COR-L47 (cell line): Measurements from ENCODE around the gene ATOSB.

ENCODE experiments used
- DNase-seq: peaks from one replicate; lab custom pipeline; 2025; lab: John Stamatoyannopoulos, UW

ATOSB gene

GRCh38 chr9:35054185-35054835, 61.4 kb downstream of the ATOSB start:
- no peak for DNase-seq
